ENCODE measurements around the gene TNFRSF6B.
"Not testable (repeated sequence)": the region's sequence is repeated elsewhere in the genome, so short reads cannot be mapped to it uniquely, and the experiment has no call there.

Gene TNFRSF6B

DNA sequence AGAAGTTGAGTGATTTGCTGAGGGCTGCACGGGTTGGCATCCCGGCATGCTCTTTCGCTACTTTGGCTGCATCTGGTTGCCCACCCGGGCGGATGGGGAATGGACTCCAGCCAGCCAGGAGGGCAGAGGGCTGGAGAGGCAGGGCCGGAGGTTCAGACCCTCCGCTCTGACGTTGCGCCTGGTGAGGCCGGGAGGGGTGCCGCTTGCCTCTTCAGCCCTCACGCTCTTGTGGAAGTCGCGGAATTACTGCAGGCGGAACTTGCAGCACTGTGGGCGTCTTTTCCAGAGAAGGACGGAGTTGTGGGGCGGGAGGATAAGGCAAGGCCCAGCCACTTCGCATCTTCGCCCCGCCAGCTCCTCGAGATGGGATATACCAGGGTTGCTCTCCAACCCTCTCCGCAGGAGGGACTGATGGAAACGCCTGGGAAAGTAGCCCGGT is 37.7 kb upstream of the TNFRSF6B start:
- TF ChIP-seq CTCF (IDR thresholded peaks at IDR 0.05; ENCODE audit: insufficient read depth, low read depth, low read length, missing control alignments) = no peak
- peak overlapping the region; percentile 77 for H3K4me3 ChIP-seq (ENCODE audit: low read depth, low read length)
- no peak for DNase-seq (ENCODE audit: low read depth)

DNA sequence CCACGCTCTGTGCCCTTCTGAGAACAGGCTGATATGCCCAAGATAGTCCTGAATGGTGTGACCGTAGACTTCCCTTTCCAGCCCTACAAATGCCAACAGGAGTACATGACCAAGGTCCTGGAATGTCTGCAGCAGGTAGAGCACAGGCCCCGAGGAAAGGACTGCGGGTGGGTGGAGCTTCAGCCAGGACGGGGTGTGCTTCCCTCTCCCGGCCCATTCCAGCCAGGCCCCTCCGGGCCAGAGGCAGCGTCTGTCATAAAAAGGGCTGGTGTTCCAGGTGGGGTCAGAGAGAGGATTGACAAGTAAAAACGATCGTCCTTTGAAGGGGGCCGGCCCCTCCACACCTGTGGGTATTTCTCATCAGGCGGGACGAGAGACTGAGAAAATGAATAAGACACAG is 37.1 kb upstream of the TNFRSF6B start:
- TF ChIP-seq CTCF (IDR thresholded peaks at IDR 0.05; ENCODE audit: insufficient read depth, low read depth, low read length, missing control alignments) = no peak
- DNase-seq (ENCODE audit: low read depth) = no peak
- peak overlapping the region; percentile 77 for H3K4me3 ChIP-seq (ENCODE audit: low read depth, low read length)

DNA sequence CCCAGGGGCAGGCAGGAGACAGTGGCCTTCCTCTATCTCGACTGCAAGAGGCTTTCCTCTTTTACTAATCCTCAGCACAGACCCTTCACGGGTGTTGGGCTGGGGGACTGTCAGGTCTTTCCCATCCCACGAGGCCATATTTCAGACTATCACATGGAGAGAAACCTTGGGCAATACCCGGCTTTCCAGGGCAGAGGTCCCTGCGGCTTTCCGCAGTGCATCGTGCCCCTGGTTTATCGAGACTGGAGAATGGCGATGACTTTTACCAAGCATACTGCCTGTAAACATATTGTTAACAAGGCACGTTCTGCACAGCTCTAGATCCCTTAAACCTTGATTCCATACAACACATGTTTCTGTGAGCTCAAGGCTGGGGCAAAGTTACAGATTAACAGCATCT is 36.3 kb upstream of the TNFRSF6B start:
- not testable (repeated sequence) for DNase-seq (ENCODE audit: low read depth); H3K4me3 ChIP-seq (ENCODE audit: low read depth, low read length)

- no peak for TF ChIP-seq CTCF (IDR thresholded peaks at IDR 0.05; ENCODE audit: insufficient read depth, low read depth, low read length, missing control alignments)
- H3K4me3 ChIP-seq (ENCODE audit: low read depth, low read length) = no peak overlapping the region
- no peak for DNase-seq (ENCODE audit: low read depth)
Observed at GRCh38 chr20:63660622-63661021, 35.8 kb upstream of the TNFRSF6B start.

GRCh38 chr20:63661108-63661507 is 35.3 kb upstream of the TNFRSF6B start:
- no peak for TF ChIP-seq CTCF (IDR thresholded peaks at IDR 0.05; ENCODE audit: insufficient read depth, low read depth, low read length, missing control alignments)

GRCh38 chr20:63661959-63662812 is 34.3 kb upstream of the TNFRSF6B start:
- no peak for DNase-seq (ENCODE audit: low read depth)
- no peak for TF ChIP-seq CTCF (IDR thresholded peaks at IDR 0.05; ENCODE audit: insufficient read depth, low read depth, low read length, missing control alignments)
- H3K4me3 ChIP-seq (ENCODE audit: low read depth, low read length) = no peak overlapping the region

More at GRCh38 chr20:63661108-63661507, 35.3 kb upstream of the TNFRSF6B start:
- no peak overlapping the region for H3K4me3 ChIP-seq (ENCODE audit: low read depth, low read length)
- no peak for DNase-seq (ENCODE audit: low read depth)

GRCh38 chr20:63662813-63663189 is 33.7 kb upstream of the TNFRSF6B start:
- no peak for DNase-seq (ENCODE audit: low read depth)
- TF ChIP-seq CTCF (IDR thresholded peaks at IDR 0.05; ENCODE audit: insufficient read depth, low read depth, low read length, missing control alignments) = no peak

More at GRCh38 chr20:63662813-63663189, 33.7 kb upstream of the TNFRSF6B start:
- H3K4me3 ChIP-seq (ENCODE audit: low read depth, low read length) = no peak overlapping the region
